GM21576 (cell line): Measurements from ENCODE around the gene PGLYRP1.

Source experiments
- ATAC-seq: cut with Tn5 transposase; IDR thresholded peaks from one replicate; pipeline ENCODE4 v1.9.1; 2021; ENCODE audit warnings: mild to moderate bottlenecking, moderate library complexity; ENCODE audit not compliant: unreplicated experiment

Gene PGLYRP1

DNA sequence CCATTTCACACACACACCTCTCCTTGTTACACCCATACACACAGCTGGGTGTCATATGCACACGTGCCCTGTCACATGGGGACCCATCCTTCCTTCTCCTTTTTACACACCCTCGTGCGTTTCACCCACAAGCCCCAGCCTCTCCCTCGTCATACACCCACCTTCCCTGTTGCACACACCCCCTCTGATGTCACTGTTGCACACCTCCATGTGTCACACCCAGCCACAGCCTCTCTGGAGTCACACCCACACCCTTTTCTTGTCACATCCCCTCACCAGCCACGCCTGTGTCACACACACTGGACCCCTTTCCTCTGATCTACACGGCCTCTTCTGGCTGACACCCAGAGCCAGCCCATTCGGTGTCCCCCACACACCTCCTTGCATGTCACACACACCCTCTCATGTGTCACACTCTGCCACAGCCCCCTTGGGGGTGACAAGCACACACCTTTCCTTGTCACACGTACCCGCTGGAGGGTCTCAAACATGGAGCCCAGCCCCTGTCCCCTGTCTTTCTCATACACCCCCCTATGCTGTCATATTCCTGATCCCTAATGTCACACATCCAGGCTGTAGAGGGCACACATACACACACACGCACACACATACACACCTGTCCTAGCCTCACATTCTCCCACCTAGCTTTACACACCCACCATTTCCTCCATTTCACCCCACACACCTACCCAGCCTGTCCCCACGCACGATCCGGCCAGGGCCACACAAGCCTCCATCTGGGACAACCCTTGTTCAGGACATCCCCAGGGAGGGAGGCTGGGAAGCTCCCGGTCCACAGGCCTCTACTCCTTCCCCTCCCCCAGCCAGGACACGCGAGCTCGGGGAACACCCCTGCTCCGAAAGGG lies 50.5 kb downstream of the PGLYRP1 start:
- no peak for ATAC-seq

- ATAC-seq = no peak
These were observed 51.5 kb downstream of the PGLYRP1 start for GRCh38 chr19:45971260-45971902.

- no peak for ATAC-seq
These were observed 53.2 kb downstream of the PGLYRP1 start for GRCh38 chr19:45969676-45970075.
